ENCODE results near the gene COL8A2.

The COL8A2 gene

GRCh38 chr1:36166938-36167905 is 42.2 kb upstream of the COL8A2 start:
- POLR2A ChIA-PET, result no interaction called here
- Histone ChIP-seq H3K36me3 (ENCODE audit: control insufficient read depth in 4 of 4, insufficient read depth in 4 of 4, low read length in 3 of 4) (peaks cover 4 to 56% (median 42%) of the 10 kb centered on the region in 4 experiments), H3K27ac (ENCODE audit: insufficient read depth in 1 of 2, low read depth in 1 of 2, low read length in 2 of 2, poor library complexity in 1 of 2, severe bottlenecking in 2 of 2) (peak overlapping the region in 1 of 2 experiments; percentile 48), H3K27me3 (replicated peaks in 2 of 5; ENCODE audit: control insufficient read depth in 4 of 5, insufficient read depth in 5 of 5, low read length in 4 of 5) (no peaks in the 10 kb centered on the region), H3K4me3 (ENCODE audit: control insufficient read depth in 1 of 7, extremely low read depth in 1 of 7, insufficient read depth in 4 of 7, low read depth in 2 of 7, low read length in 6 of 7) (no peak overlapping the region), H3K9me3 (ENCODE audit: control extremely low read depth in 1 of 5, control insufficient read depth in 4 of 5, insufficient read depth in 2 of 5, low read depth in 1 of 5, low read length in 4 of 5) (no peaks in the 10 kb centered on the region), H3K4me1 (ENCODE audit: control extremely low read depth in 1 of 4, control insufficient read depth in 4 of 4, insufficient read depth in 4 of 4, low read length in 3 of 4) (peaks cover 0 to 12% (median 8%) of the 10 kb centered on the region in 4 experiments)
- DNase-seq, result no peak
- WGBS (ENCODE audit: insufficient coverage), result 94% methylated on average over 12 of the region's 15 CpGs
- CTCF ChIA-PET, result interaction anchor here (2.4 to 2.5 kb wide), 2 partner anchors 14 to 21 kb away, joined by 7 to 11 read pairs; no protein-coding TSS in a partner anchor

GRCh38 chr1:36166136-36166535 is 41.1 kb upstream of the COL8A2 start:
- 92% methylated on average over 2 of the region's 4 CpGs for WGBS (ENCODE audit: insufficient coverage)
- H3K27ac ChIP-seq (ENCODE audit: insufficient read depth in 1 of 2, low read depth in 1 of 2, low read length in 2 of 2, poor library complexity in 1 of 2, severe bottlenecking in 2 of 2), result no peak overlapping the region
- ChIA-PET CTCF (interaction anchor here (0.7 to 2.5 kb wide), 3 partner anchors 16 to 70 kb away, joined by 3 to 11 read pairs (median 3); no protein-coding TSS in a partner anchor), POLR2A (no interaction called here)
- peaks cover 0 to 47% (median 34%) of the 10 kb centered on the region in 4 experiments for H3K36me3 ChIP-seq (ENCODE audit: control insufficient read depth in 4 of 4, insufficient read depth in 4 of 4, low read length in 3 of 4)
- no peak for DNase-seq
- H3K4me3 ChIP-seq (ENCODE audit: control insufficient read depth in 1 of 7, extremely low read depth in 1 of 7, insufficient read depth in 4 of 7, low read depth in 2 of 7, low read length in 6 of 7), result no peak overlapping the region
- no peaks in the 10 kb centered on the region for H3K9me3 ChIP-seq (ENCODE audit: control extremely low read depth in 1 of 5, control insufficient read depth in 4 of 5, insufficient read depth in 2 of 5, low read depth in 1 of 5, low read length in 4 of 5)
- H3K27me3 ChIP-seq (replicated peaks in 2 of 5; ENCODE audit: control insufficient read depth in 4 of 5, insufficient read depth in 5 of 5, low read length in 4 of 5), result no peaks in the 10 kb centered on the region
- H3K4me1 ChIP-seq (ENCODE audit: control extremely low read depth in 1 of 4, control insufficient read depth in 4 of 4, insufficient read depth in 4 of 4, low read length in 3 of 4), result peaks cover 8 to 22% (median 19%) of the 10 kb centered on the region in 4 experiments

- no peak overlapping the region for H3K4me3 ChIP-seq (ENCODE audit: control insufficient read depth in 1 of 7, extremely low read depth in 1 of 7, insufficient read depth in 4 of 7, low read depth in 2 of 7, low read length in 6 of 7)
- ChIA-PET POLR2A (no interaction called here), CTCF (interaction anchor here (0.6 to 2.5 kb wide), 4 partner anchors 15 to 121 kb away, joined by 3 to 11 read pairs (median 3); no protein-coding TSS in a partner anchor)
- peaks cover 15 to 32% (median 28%) of the 10 kb centered on the region in 4 experiments for H3K4me1 ChIP-seq (ENCODE audit: control extremely low read depth in 1 of 4, control insufficient read depth in 4 of 4, insufficient read depth in 4 of 4, low read length in 3 of 4)
- DNase-seq, result no peak
- H3K36me3 ChIP-seq (ENCODE audit: control insufficient read depth in 4 of 4, insufficient read depth in 4 of 4, low read length in 3 of 4), result peaks cover 0 to 40% (median 25%) of the 10 kb centered on the region in 4 experiments
- H3K9me3 ChIP-seq (ENCODE audit: control extremely low read depth in 1 of 5, control insufficient read depth in 4 of 5, insufficient read depth in 2 of 5, low read depth in 1 of 5, low read length in 4 of 5), result no peaks in the 10 kb centered on the region
- H3K27ac ChIP-seq (ENCODE audit: insufficient read depth in 1 of 2, low read depth in 1 of 2, low read length in 2 of 2, poor library complexity in 1 of 2, severe bottlenecking in 2 of 2), result no peak overlapping the region
- WGBS (ENCODE audit: insufficient coverage), result 100% methylated on average over 1 of the region's 1 CpG
- no peaks in the 10 kb centered on the region for H3K27me3 ChIP-seq (replicated peaks in 2 of 5; ENCODE audit: control insufficient read depth in 4 of 5, insufficient read depth in 5 of 5, low read length in 4 of 5)
These were observed 40.1 kb upstream of the COL8A2 start for GRCh38 chr1:36165145-36165544.

- WGBS (ENCODE audit: insufficient coverage), result 100% methylated on average over 2 of the region's 2 CpGs
- Histone ChIP-seq H3K27me3 (replicated peaks in 2 of 5; ENCODE audit: control insufficient read depth in 4 of 5, insufficient read depth in 5 of 5, low read length in 4 of 5) (no peaks in the 10 kb centered on the region), H3K4me1 (ENCODE audit: control extremely low read depth in 1 of 4, control insufficient read depth in 4 of 4, insufficient read depth in 4 of 4, low read length in 3 of 4) (peaks cover 21 to 40% (median 36%) of the 10 kb centered on the region in 4 experiments), H3K27ac (ENCODE audit: insufficient read depth in 1 of 2, low read depth in 1 of 2, low read length in 2 of 2, poor library complexity in 1 of 2, severe bottlenecking in 2 of 2) (no peak overlapping the region), H3K9me3 (ENCODE audit: control extremely low read depth in 1 of 5, control insufficient read depth in 4 of 5, insufficient read depth in 2 of 5, low read depth in 1 of 5, low read length in 4 of 5) (no peaks in the 10 kb centered on the region), H3K36me3 (ENCODE audit: control insufficient read depth in 4 of 4, insufficient read depth in 4 of 4, low read length in 3 of 4) (peaks cover 0 to 40% (median 19%) of the 10 kb centered on the region in 4 experiments), H3K4me3 (ENCODE audit: control insufficient read depth in 1 of 7, extremely low read depth in 1 of 7, insufficient read depth in 4 of 7, low read depth in 2 of 7, low read length in 6 of 7) (no peak overlapping the region)
- DNase-seq, result no peak
- ChIA-PET POLR2A (no interaction called here), CTCF (interaction anchor here (1.1 to 6.3 kb wide), 4 partner anchors 8 to 23 kb away, joined by 3 to 98 read pairs (median 24); partner anchors contain the start of gene TRAPPC3)
These were observed 39.3 kb upstream of the COL8A2 start for GRCh38 chr1:36164361-36164760.

- H3K4me1 ChIP-seq (ENCODE audit: control extremely low read depth in 1 of 4, control insufficient read depth in 4 of 4, insufficient read depth in 4 of 4, low read length in 3 of 4), result peaks cover 21 to 47% (median 44%) of the 10 kb centered on the region in 4 experiments
- ChIA-PET CTCF (interaction anchor here (0.9 to 6.3 kb wide), 12 partner anchors 9 to 126 kb away, joined by 3 to 98 read pairs (median 4); partner anchors contain the start of gene TRAPPC3), POLR2A (no interaction called here)
- no peak for DNase-seq
- H3K4me3 ChIP-seq (ENCODE audit: control insufficient read depth in 1 of 7, extremely low read depth in 1 of 7, insufficient read depth in 4 of 7, low read depth in 2 of 7, low read length in 6 of 7), result no peak overlapping the region
- no peak overlapping the region for H3K27ac ChIP-seq (ENCODE audit: insufficient read depth in 1 of 2, low read depth in 1 of 2, low read length in 2 of 2, poor library complexity in 1 of 2, severe bottlenecking in 2 of 2)
- peaks cover 0 to 42% (median 19%) of the 10 kb centered on the region in 4 experiments for H3K36me3 ChIP-seq (ENCODE audit: control insufficient read depth in 4 of 4, insufficient read depth in 4 of 4, low read length in 3 of 4)
- no peaks in the 10 kb centered on the region for H3K9me3 ChIP-seq (ENCODE audit: control extremely low read depth in 1 of 5, control insufficient read depth in 4 of 5, insufficient read depth in 2 of 5, low read depth in 1 of 5, low read length in 4 of 5)
- no peaks in the 10 kb centered on the region for H3K27me3 ChIP-seq (replicated peaks in 2 of 5; ENCODE audit: control insufficient read depth in 4 of 5, insufficient read depth in 5 of 5, low read length in 4 of 5)
These were observed 38.4 kb upstream of the COL8A2 start for GRCh38 chr1:36163426-36163825.

GRCh38 chr1:36162680-36163239 is 37.7 kb upstream of the COL8A2 start:
- WGBS (ENCODE audit: insufficient coverage), result no CpG with 5 or more reads among the region's 1 CpG
- ChIA-PET POLR2A (interaction anchor here (0.9 to 4.3 kb wide), 4 partner anchors 8 to 25 kb away, joined by 3 to 36 read pairs (median 4); partner anchors contain the start of gene TRAPPC3), CTCF (interaction anchor here (0.9 to 6.3 kb wide), 13 partner anchors 10 to 127 kb away, joined by 3 to 98 read pairs (median 4); partner anchors contain the start of gene TRAPPC3)
- Histone ChIP-seq H3K9me3 (ENCODE audit: control extremely low read depth in 1 of 5, control insufficient read depth in 4 of 5, insufficient read depth in 2 of 5, low read depth in 1 of 5, low read length in 4 of 5) (no peaks in the 10 kb centered on the region), H3K27ac (ENCODE audit: insufficient read depth in 1 of 2, low read depth in 1 of 2, low read length in 2 of 2, poor library complexity in 1 of 2, severe bottlenecking in 2 of 2) (peak overlapping the region in 1 of 2 experiments; percentile 86), H3K27me3 (replicated peaks in 2 of 5; ENCODE audit: control insufficient read depth in 4 of 5, insufficient read depth in 5 of 5, low read length in 4 of 5) (no peaks in the 10 kb centered on the region), H3K4me1 (ENCODE audit: control extremely low read depth in 1 of 4, control insufficient read depth in 4 of 4, insufficient read depth in 4 of 4, low read length in 3 of 4) (peaks cover 21 to 54% (median 50%) of the 10 kb centered on the region in 4 experiments), H3K4me3 (ENCODE audit: control insufficient read depth in 1 of 7, extremely low read depth in 1 of 7, insufficient read depth in 4 of 7, low read depth in 2 of 7, low read length in 6 of 7) (peak overlapping the region in 1 of 7 experiments; percentile 66), H3K36me3 (ENCODE audit: control insufficient read depth in 4 of 4, insufficient read depth in 4 of 4, low read length in 3 of 4) (peaks cover 0 to 42% (median 16%) of the 10 kb centered on the region in 4 experiments)
- no peak for DNase-seq

Data from common myeloid progenitor, CD34-positive (primary cell).